GM18907 (cell line): ENCODE data around the gene MTX1.
A peak's percentile ranks its signal among the peaks of the same experiment; 100 is the strongest.
"Not testable (repeated sequence)": the region's sequence is repeated elsewhere in the genome, so short reads cannot be mapped to it uniquely, and the experiment has no call there.

ENCODE experiments used
- ATAC-seq: cut with Tn5 transposase; IDR thresholded peaks from one replicate; pipeline ENCODE4 v1.9.1; 2021; ENCODE audit warnings: mild to moderate bottlenecking, moderate library complexity; ENCODE audit not compliant: unreplicated experiment

The MTX1 gene

GRCh38 chr1:155205969-155206593 is 2.4 kb upstream of the MTX1 start:
- ATAC-seq, result no peak

GRCh38 chr1:155206891-155207805 is 1.3 kb upstream of the MTX1 start:
- no peak for ATAC-seq

- ATAC-seq, result no peak
These were observed 522 bp upstream of the MTX1 start, which contains the start of gene THBS3 for GRCh38 chr1:155207806-155208540. TSS of gene THBS3 (minus strand) at chr1:155207897. CDS start at chr1:155207876, 21 bp downstream.

GRCh38 chr1:155209312-155209721 is 822 bp downstream of the MTX1 start:
- ATAC-seq, result no peak

GRCh38 chr1:155210314-155211104 is 2.0 kb downstream of the MTX1 start:
- no peak for ATAC-seq

GRCh38 chr1:155211381-155212050 is 3.0 kb downstream of the MTX1 start:
- ATAC-seq, result not testable (repeated sequence)

- not testable (repeated sequence) for ATAC-seq
These were observed 3.6 kb downstream of the MTX1 start for GRCh38 chr1:155212051-155212440.

GRCh38 chr1:155214702-155215101 is 6.2 kb downstream of the MTX1 start:
- ATAC-seq, result not testable (repeated sequence)

- ATAC-seq, result no peak
These were observed 10.5 kb downstream of the MTX1 start for GRCh38 chr1:155218854-155219591.

- ATAC-seq, result no peak
These were observed 11.1 kb downstream of the MTX1 start for GRCh38 chr1:155219592-155220031.

- ATAC-seq, result not testable (repeated sequence)
These were observed 11.9 kb downstream of the MTX1 start for GRCh38 chr1:155220211-155220965.

GRCh38 chr1:155223047-155223446 is 14.6 kb downstream of the MTX1 start:
- no peak for ATAC-seq

- ATAC-seq, result not testable (repeated sequence)
These were observed 16.9 kb downstream of the MTX1 start for GRCh38 chr1:155225404-155225759.

- ATAC-seq, result peak; percentile 38
These were observed 17.9 kb downstream of the MTX1 start for GRCh38 chr1:155226188-155226909.

GRCh38 chr1:155226910-155227260 is 18.4 kb downstream of the MTX1 start:
- peak; percentile 29 for ATAC-seq

GRCh38 chr1:155227261-155228095 is 19.0 kb downstream of the MTX1 start:
- peak; percentile 93 for ATAC-seq

- no peak for ATAC-seq
These were observed 19.6 kb downstream of the MTX1 start for GRCh38 chr1:155228096-155228427.
